Spleen (tissue), 7 donors: ENCODE data around the gene ADRB2.

Source experiments
- CTCF ChIP-seq, 11 experiments: fragments of 200-600 bp in 7 of 11; fragments of 450-650 bp in 4 of 11; sonication (generic) in 4 of 11; IDR thresholded peaks in 8 of 11; conservative IDR thresholded peaks in 3 of 11; 1 replicate in 7 of 11; 2 replicates in 4 of 11; pipeline versions ENCODE4 v1.4.0 to v1.8.0; 2016 to 2021; ENCODE audit warnings: antibody characterized with exemption in 11 of 11, inconsistent platforms in 4 of 11, mild to moderate bottlenecking in 1 of 11
- POLR2AphosphoS5 ChIP-seq, 3 donors: sonication (generic); formaldehyde crosslinking; IDR thresholded peaks; one replicate each; pipeline ENCODE4 v1.5.1; 2017; ENCODE audit warnings: antibody characterized with exemption in 3 of 3
- donor health status: DM: no; HTN: no; CAD: no; lungs with moderate emphysema.
- donor health status: DM: no; HTN: no; CAD: no.
- donor health status: DM: no; HTN: no; CAD: no.

GRCh38 chr5:148860599-148860998 is 34.2 kb downstream of the ADRB2 start:
- TF ChIP-seq CTCF (IDR thresholded peaks at IDR 0.05 in 8 of 11, conservative IDR thresholded peaks at IDR 0.05 in 3 of 11) (no peak), POLR2AphosphoS5 (IDR thresholded peaks at IDR 0.05) (no peak)
